Lower leg skin (tissue), 3 donors: Measurements from ENCODE around the gene ZNF185.

ENCODE experiments used
- CTCF ChIP-seq, 3 donors: fragments of 450-650 bp; IDR thresholded peaks; one replicate each; pipeline ENCODE4 v1.5.1; 2016; ENCODE audit warnings: antibody characterized with exemption in 3 of 3, mild to moderate bottlenecking in 3 of 3, moderate library complexity in 2 of 3
- POLR2A ChIP-seq, 2 donors: fragments of 450-650 bp; IDR thresholded peaks; one replicate each; pipeline ENCODE4 v1.6.1; 2016 to 2017; ENCODE audit warnings: antibody characterized with exemption in 2 of 2, mild to moderate bottlenecking in 1 of 2, moderate library complexity in 1 of 2

- TF ChIP-seq CTCF (IDR thresholded peaks at IDR 0.05) = no peak
- TF ChIP-seq POLR2A (IDR thresholded peaks at IDR 0.05) = no peak
These were observed 36.8 kb upstream of the ZNF185 start for GRCh38 chrX:152861116-152861515.
